Ovary (tissue), 9 donors: ENCODE results near the gene GCG. TPM values are rescaled to one million over a fixed set of nuclear protein-coding genes. Genes with fewer than 3 reads are reported as not detected.

Experiments
- DNase-seq, 5 donors: peaks; one replicate each; pipeline ENCODE4 v3.0.0-alpha.2; 2019 to 2020
- H3K27ac ChIP-seq, 2 donors: fragments of 200-600 bp; one replicate each; pipeline versions ENCODE4 v1.5.1 to v1.8.0; 2019 to 2022
- H3K27me3 ChIP-seq: fragments of 200-600 bp; one replicate; pipeline ENCODE4 v1.8.0; 2022
- H3K36me3 ChIP-seq: fragments of 200-600 bp; sonication (generic); one replicate; pipeline ENCODE4 v1.5.1; 2019
- H3K4me1 ChIP-seq: one replicate; pipeline ENCODE4 v1.8.1; 2013; ENCODE audit warnings: mild to moderate bottlenecking, moderate library complexity; ENCODE audit not compliant: insufficient read depth
- H3K4me3 ChIP-seq: fragments of 200-600 bp; sonication (generic); one replicate; pipeline ENCODE4 v1.5.1; 2017
- H3K9me3 ChIP-seq, 2 donors: fragments of 200-600 bp in 1 of 2; sonication (generic) in 1 of 2; one replicate each; pipeline versions ENCODE4 v1.5.1 to v1.8.1; 2013 to 2019; ENCODE audit warnings: mild to moderate bottlenecking in 1 of 2, moderate library complexity in 1 of 2
- EP300 ChIP-seq: sonication (generic); formaldehyde crosslinking; IDR thresholded peaks from one replicate; pipeline ENCODE4 v1.6.1; 2017; ENCODE audit warnings: antibody characterized with exemption
- POLR2A ChIP-seq: fragments of 450-650 bp; IDR thresholded peaks from one replicate; pipeline ENCODE4 v1.6.1; 2017; ENCODE audit warnings: antibody characterized with exemption, mild to moderate bottlenecking, moderate library complexity
- WGBS, 3 donors: extraction: QIAGEN DNeasy Blood & Tissue Kit in 1 of 3; methylation state at CpG; one replicate each; pipeline versions ENCODE4 v1.1.5 to v1.1.7; 2013 to 2017; 5-methylcytosine and 5-hydroxymethylcytosine counted together
- intact Hi-C, 4 donors: fragments of 100-400 bp; cut with DNase I; formaldehyde crosslinking; loops; one replicate each; pipeline versions ENCODE4 v1.11.0 to v1.15.1; 2022 to 2023
- polyA plus RNA-seq, 2 donors: library from polyadenylated mRNA; stranded (reverse); fragments of 200-250 nt in 1 of 2; fragments of 350-450 nt in 1 of 2; fragmentation: Illumina TruSeq in 1 of 2; extraction: RNeasy Lipid Tissue Mini Kit (QIAGEN cat#74804) in 1 of 2; gene quantifications; one replicate each; pipeline ENCODE4 v1.2.3, GENCODE V29; 2013 to 2014
- total RNA-seq, 7 donors: library from RNA; depleted of rRNA in 2 of 7; stranded (reverse); fragments of >200 nt in 2 of 7; fragmentation: NEBNext Ultra II Directional in 3 of 7; extraction: Animal tissue kit (Norgen Biotek cat#: 25700) in 3 of 7; gene quantifications; one replicate each; pipeline versions ENCODE4 v1.1.0 to v1.2.4, GENCODE V29; 2016 to 2023
- TF ChIP-seq, protein P1 (sequence below), 3 donors: fragments of 450-650 bp in 2 of 3; fragments of 200-600 bp in 1 of 3; IDR thresholded peaks; one replicate each; pipeline versions ENCODE4 v1.5.1 to v1.8.0; 2016 to 2022; ENCODE audit warnings: antibody characterized with exemption in 3 of 3, mild to moderate bottlenecking in 1 of 3
- donor health status: DM: no; HTN: no; CAD: no; lungs with moderate emphysema.
- donor health status: DM: no; HTN: no; CAD: no.
- donor health status: Bipolar disorder and iron deficiency.
- donor health status: DM: yes; HTN: yes; CAD: no.
- donor health status: DM: no; HTN: no; CAD: no.
- donor health status: DM: yes; HTN: yes; CAD: no.

The GCG gene
- total and polyA plus RNA-seq, 9 donors: 0.23 to 0.24 TPM; not detected in 7

DNA sequence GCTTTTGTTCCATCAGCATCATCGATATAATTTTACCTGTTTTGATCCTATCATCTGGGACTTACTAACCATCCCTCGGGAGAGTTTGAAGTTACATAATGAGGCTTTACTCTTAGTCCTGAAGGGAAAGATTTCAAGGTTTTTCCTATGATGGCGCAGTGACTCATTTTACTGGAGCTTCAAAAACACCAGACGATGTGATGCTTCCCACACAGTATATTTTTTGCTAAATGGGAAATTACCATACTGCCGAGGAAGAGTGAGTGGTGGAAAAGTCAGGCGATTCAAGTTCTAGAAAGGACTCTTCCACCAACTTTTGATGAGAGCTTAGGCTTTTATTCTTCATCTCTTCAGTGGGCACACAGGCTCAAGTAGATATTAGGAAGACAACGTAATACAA is 44.6 kb upstream of the GCG start:
- H3K36me3 ChIP-seq: no peaks in the 10 kb centered on the region
- H3K4me3 ChIP-seq: no peak overlapping the region
- no peaks in the 10 kb centered on the region for H3K4me1 ChIP-seq
- WGBS, 3 donors: 88 to 94% (median 92%) methylated on average over 7 of the region's 7 CpGs
- no peaks in the 10 kb centered on the region for H3K27me3 ChIP-seq
- H3K9me3 ChIP-seq: no peaks in the 10 kb centered on the region
- DNase-seq: no peak
- TF ChIP-seq EP300 (no peak), POLR2A (no peak)
- TF ChIP-seq, protein P1, sequence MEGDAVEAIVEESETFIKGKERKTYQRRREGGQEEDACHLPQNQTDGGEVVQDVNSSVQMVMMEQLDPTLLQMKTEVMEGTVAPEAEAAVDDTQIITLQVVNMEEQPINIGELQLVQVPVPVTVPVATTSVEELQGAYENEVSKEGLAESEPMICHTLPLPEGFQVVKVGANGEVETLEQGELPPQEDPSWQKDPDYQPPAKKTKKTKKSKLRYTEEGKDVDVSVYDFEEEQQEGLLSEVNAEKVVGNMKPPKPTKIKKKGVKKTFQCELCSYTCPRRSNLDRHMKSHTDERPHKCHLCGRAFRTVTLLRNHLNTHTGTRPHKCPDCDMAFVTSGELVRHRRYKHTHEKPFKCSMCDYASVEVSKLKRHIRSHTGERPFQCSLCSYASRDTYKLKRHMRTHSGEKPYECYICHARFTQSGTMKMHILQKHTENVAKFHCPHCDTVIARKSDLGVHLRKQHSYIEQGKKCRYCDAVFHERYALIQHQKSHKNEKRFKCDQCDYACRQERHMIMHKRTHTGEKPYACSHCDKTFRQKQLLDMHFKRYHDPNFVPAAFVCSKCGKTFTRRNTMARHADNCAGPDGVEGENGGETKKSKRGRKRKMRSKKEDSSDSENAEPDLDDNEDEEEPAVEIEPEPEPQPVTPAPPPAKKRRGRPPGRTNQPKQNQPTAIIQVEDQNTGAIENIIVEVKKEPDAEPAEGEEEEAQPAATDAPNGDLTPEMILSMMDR (IDR thresholded peaks at IDR 0.05): no peak
- intact Hi-C loops: no loop called here
- no peak overlapping the region for H3K27ac ChIP-seq

DNA sequence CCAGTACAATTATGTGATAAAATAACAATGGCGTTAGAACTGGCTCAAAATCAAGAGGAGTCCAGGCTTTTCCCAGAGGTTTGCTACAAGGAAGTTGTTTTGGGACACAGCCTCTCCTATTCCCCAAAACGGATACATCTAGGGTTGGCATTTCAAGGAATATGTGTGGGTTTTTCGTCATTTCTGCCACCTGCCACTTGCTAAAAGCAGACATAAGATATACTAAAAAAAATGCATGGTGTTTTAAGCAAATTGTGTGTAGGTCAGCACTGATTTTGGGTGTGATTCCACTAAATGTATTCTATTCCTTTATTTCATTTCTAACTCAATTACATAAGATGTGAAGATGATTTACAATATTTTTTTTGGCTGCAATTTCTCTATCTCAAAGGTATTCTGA is 36.4 kb upstream of the GCG start:
- WGBS, 3 donors: 79 to 89% (median 80%) methylated on average over 3 of the region's 3 CpGs
- TF ChIP-seq, protein P1 (IDR thresholded peaks at IDR 0.05): no peak
- TF ChIP-seq EP300 (no peak), POLR2A (no peak)
- no peaks in the 10 kb centered on the region for H3K4me1 ChIP-seq
- H3K36me3 ChIP-seq: no peaks in the 10 kb centered on the region
- DNase-seq: no peak
- no peaks in the 10 kb centered on the region for H3K9me3 ChIP-seq
- no peak overlapping the region for H3K27ac ChIP-seq
- no peaks in the 10 kb centered on the region for H3K27me3 ChIP-seq
- intact Hi-C loops: no loop called here
- no peak overlapping the region for H3K4me3 ChIP-seq

DNA sequence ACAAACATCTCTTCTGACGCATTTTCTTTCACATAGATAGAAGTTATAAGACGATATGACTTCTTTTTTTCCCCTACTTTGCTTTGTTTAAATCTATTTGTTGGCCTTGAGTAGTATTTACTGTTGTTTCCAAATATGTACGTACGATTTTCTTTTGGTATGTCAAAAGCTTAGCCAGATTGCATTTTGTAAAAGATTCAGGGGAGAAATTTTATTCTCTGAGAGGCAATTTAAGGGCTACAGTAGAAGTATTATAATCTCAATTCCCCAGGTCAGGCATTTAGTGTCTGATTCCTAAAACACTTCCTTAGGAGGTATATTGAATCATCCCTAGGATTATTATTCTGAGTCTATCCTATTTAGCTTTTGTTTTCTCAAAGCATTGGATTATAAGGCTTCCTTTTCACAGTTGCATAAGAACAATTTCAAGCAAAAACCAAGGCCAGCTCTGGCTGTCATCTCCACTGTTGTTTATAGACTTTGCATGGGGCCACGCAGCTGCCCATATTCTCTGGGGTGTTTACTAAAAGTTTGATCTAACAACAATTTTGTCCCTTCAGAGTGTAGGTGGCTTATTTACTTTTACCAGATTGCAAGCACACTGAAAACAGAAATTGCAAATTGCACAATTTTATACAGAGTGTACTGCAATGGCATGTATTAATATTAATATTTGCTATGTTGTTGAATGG is 33.6 kb upstream of the GCG start:
- intact Hi-C loops: no loop called here
- H3K36me3 ChIP-seq: no peaks in the 10 kb centered on the region
- no peak for TF ChIP-seq POLR2A
- no peak for TF ChIP-seq EP300
- TF ChIP-seq, protein P1 (IDR thresholded peaks at IDR 0.05): no peak
- H3K4me3 ChIP-seq: no peak overlapping the region
- H3K27me3 ChIP-seq: no peaks in the 10 kb centered on the region
- no peak overlapping the region for H3K27ac ChIP-seq
- WGBS, 3 donors: 52 to 68% (median 60%) methylated on average over 5 of the region's 5 CpGs
- no peaks in the 10 kb centered on the region for H3K4me1 ChIP-seq
- H3K9me3 ChIP-seq: no peaks in the 10 kb centered on the region
- DNase-seq: no peak

DNA sequence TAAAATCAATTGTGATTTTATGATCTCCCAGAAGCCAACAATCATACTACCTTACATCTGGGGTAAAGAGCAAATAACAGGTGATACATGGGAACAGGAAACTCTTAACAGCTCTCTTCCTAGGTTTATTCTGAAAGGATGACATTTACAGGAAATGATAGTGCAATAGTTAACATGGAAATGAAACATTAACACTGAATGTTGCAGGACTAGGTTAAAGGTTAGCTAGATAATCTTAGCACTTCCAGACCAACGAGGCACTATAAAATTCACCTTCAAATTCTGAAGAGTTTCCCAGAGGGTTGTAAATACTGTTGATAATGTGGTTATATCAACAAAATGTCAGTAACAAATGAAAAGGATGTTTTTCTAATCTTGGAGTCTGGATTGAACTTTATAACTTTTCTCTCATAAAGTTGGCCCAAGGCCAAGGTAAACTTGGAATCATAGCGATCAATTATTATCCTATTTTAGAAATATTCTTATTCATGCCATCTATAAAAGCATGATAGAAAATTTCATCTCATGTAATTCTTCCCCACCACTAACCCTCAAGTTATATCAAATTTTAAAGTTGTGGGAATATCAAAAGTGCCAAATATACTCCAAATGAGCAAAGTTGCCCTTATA is 32.9 kb upstream of the GCG start:
- no peak overlapping the region for H3K4me3 ChIP-seq
- intact Hi-C loops: no loop called here
- no peaks in the 10 kb centered on the region for H3K27me3 ChIP-seq
- 20 to 26% (median 25%) methylated on average over 2 of the region's 2 CpGs for WGBS, 3 donors
- DNase-seq: no peak
- no peaks in the 10 kb centered on the region for H3K4me1 ChIP-seq
- no peaks in the 10 kb centered on the region for H3K9me3 ChIP-seq
- TF ChIP-seq, protein P1 (IDR thresholded peaks at IDR 0.05): no peak
- TF ChIP-seq EP300 (no peak), POLR2A (no peak)
- no peak overlapping the region for H3K27ac ChIP-seq
- no peaks in the 10 kb centered on the region for H3K36me3 ChIP-seq
